NCI-H526 (cell line): ENCODE measurements around the gene LMAN2.
A peak's percentile ranks its signal among the peaks of the same experiment; 100 is the strongest.
"Not testable (repeated sequence)": the region's sequence is repeated elsewhere in the genome, so short reads cannot be mapped to it uniquely, and the experiment has no call there.

Experiments
- DNase-seq, 2 experiments: peaks; one replicate each; lab custom pipeline; 2025; lab: John Stamatoyannopoulos, UW

The LMAN2 gene

GRCh38 chr5:177306674-177307543 lies 44.6 kb downstream of the LMAN2 start:
- no peak for DNase-seq

- DNase-seq: not testable (repeated sequence)
These were observed 45.3 kb downstream of the LMAN2 start for GRCh38 chr5:177306103-177306640.

- DNase-seq: no peak
These were observed 46.9 kb downstream of the LMAN2 start for GRCh38 chr5:177304392-177305119.

GRCh38 chr5:177303925-177304391 lies 47.5 kb downstream of the LMAN2 start:
- DNase-seq: no peak

- peak; percentile 11 to 88 for DNase-seq
These were observed 48.1 kb downstream of the LMAN2 start, which contains the start of the genes PRELID1 and RAB24 for GRCh38 chr5:177303121-177303924. PRELID1 (plus strand) TSS chr5:177303799; CDS start chr5:177303986, 187 bp downstream. RAB24 (minus strand) TSS chr5:177303719; CDS start chr5:177303288, 431 bp downstream.

- peak in 1 of 2 experiments; percentile 24 for DNase-seq
These were observed 48.9 kb downstream of the LMAN2 start for GRCh38 chr5:177302354-177303110.

GRCh38 chr5:177301503-177302165 lies 49.8 kb downstream of the LMAN2 start:
- no peak for DNase-seq

GRCh38 chr5:177300951-177301350 lies 50.5 kb downstream of the LMAN2 start:
- DNase-seq: no peak

GRCh38 chr5:177300236-177300880 lies 51.1 kb downstream of the LMAN2 start:
- no peak for DNase-seq

- no peak for DNase-seq
These were observed 51.8 kb downstream of the LMAN2 start for GRCh38 chr5:177299697-177300096.

- no peak for DNase-seq
These were observed 53.5 kb downstream of the LMAN2 start for GRCh38 chr5:177297922-177298321.

- no peak for DNase-seq
These were observed 54.9 kb downstream of the LMAN2 start for GRCh38 chr5:177296581-177296980.

GRCh38 chr5:177295924-177296323 lies 55.5 kb downstream of the LMAN2 start:
- DNase-seq: no peak

- DNase-seq: no peak
These were observed 56.8 kb downstream of the LMAN2 start for GRCh38 chr5:177294632-177295031.

- DNase-seq: no peak
These were observed 57.5 kb downstream of the LMAN2 start for GRCh38 chr5:177293819-177294581.

GRCh38 chr5:177291735-177292134 lies 59.7 kb downstream of the LMAN2 start:
- no peak for DNase-seq

- DNase-seq: no peak
These were observed 60.5 kb downstream of the LMAN2 start for GRCh38 chr5:177290816-177291596.

- DNase-seq: no peak
These were observed 63.3 kb downstream of the LMAN2 start for GRCh38 chr5:177288191-177288590.
